Memory B cell (primary cell): ENCODE results near the gene SLC8A2.

ENCODE experiments used
- ATAC-seq: fragments of 150-1000 bp; cut with Tn5 transposase; 2 replicates; pipeline ENCODE4 v1.10.0; 2021; ENCODE audit warnings: low read depth, mild to moderate bottlenecking, moderate library complexity
- DNase-seq, 2 donors: peaks; one replicate each; pipeline ENCODE4 v3.0.0; 2022; ENCODE audit warnings: low spot score in 2 of 2
- H3K27ac Mint-ChIP-seq: one replicate; pipeline ENCODE4 v1.8.0; 2022; ENCODE audit warnings: mild to moderate bottlenecking, moderate library complexity, mixed read lengths
- H3K27me3 Mint-ChIP-seq: one replicate; pipeline ENCODE4 v1.8.0; 2022; ENCODE audit warnings: mixed read lengths
- H3K36me3 Mint-ChIP-seq: one replicate; pipeline ENCODE4 v1.8.0; 2022; ENCODE audit warnings: mild to moderate bottlenecking, mixed read lengths
- H3K4me1 Mint-ChIP-seq: one replicate; pipeline ENCODE4 v1.8.0; 2022; ENCODE audit warnings: mixed read lengths
- H3K4me3 Mint-ChIP-seq: one replicate; pipeline ENCODE4 v1.8.0; 2022; ENCODE audit warnings: mild to moderate bottlenecking, moderate library complexity, mixed read lengths
- H3K9me3 Mint-ChIP-seq: one replicate; pipeline ENCODE4 v1.8.0; 2022; ENCODE audit warnings: mixed read lengths

The SLC8A2 gene

GRCh38 chr19:47497050-47497766 is 25.5 kb upstream of the SLC8A2 start:
- DNase-seq: no peak

GRCh38 chr19:47495478-47496372 is 24.0 kb upstream of the SLC8A2 start:
- Mint-ChIP-seq H3K27me3 (no peaks in the 10 kb centered on the region), H3K36me3 (peaks cover 8% of the 10 kb centered on the region), H3K4me3 (no peak overlapping the region), H3K4me1 (no peaks in the 10 kb centered on the region), H3K27ac (no peak overlapping the region), H3K9me3 (no peaks in the 10 kb centered on the region)
- no peak for DNase-seq
- no peak for ATAC-seq

More at GRCh38 chr19:47497050-47497766, 25.5 kb upstream of the SLC8A2 start:
- Mint-ChIP-seq H3K9me3 (no peaks in the 10 kb centered on the region), H3K27me3 (no peaks in the 10 kb centered on the region), H3K4me1 (no peaks in the 10 kb centered on the region), H3K4me3 (no peak overlapping the region), H3K36me3 (peaks cover 10% of the 10 kb centered on the region), H3K27ac (no peak overlapping the region)
- no peak for ATAC-seq

GRCh38 chr19:47494729-47495128 is 23.0 kb upstream of the SLC8A2 start:
- H3K27ac Mint-ChIP-seq: no peak overlapping the region
- no peaks in the 10 kb centered on the region for H3K27me3 Mint-ChIP-seq
- DNase-seq: no peak
- H3K4me3 Mint-ChIP-seq: no peak overlapping the region
- no peaks in the 10 kb centered on the region for H3K9me3 Mint-ChIP-seq
- peaks cover 6% of the 10 kb centered on the region for H3K4me1 Mint-ChIP-seq
- ATAC-seq: no peak
- peaks cover 13% of the 10 kb centered on the region for H3K36me3 Mint-ChIP-seq

- Mint-ChIP-seq H3K9me3 (no peaks in the 10 kb centered on the region), H3K27me3 (no peaks in the 10 kb centered on the region)
Observed at GRCh38 chr19:47494211-47494547, 22.5 kb upstream of the SLC8A2 start.

GRCh38 chr19:47493378-47494210 is 21.9 kb upstream of the SLC8A2 start:
- Mint-ChIP-seq H3K27ac (no peak overlapping the region), H3K36me3 (peaks cover 14% of the 10 kb centered on the region)

More at GRCh38 chr19:47494211-47494547, 22.5 kb upstream of the SLC8A2 start:
- ATAC-seq (no peak), DNase-seq (no peak)
- Mint-ChIP-seq H3K36me3 (peaks cover 14% of the 10 kb centered on the region), H3K27ac (no peak overlapping the region), H3K4me1 (peaks cover 6% of the 10 kb centered on the region), H3K4me3 (no peak overlapping the region)

GRCh38 chr19:47492571-47493377 is 21.1 kb upstream of the SLC8A2 start:
- no peak for ATAC-seq
- no peak overlapping the region for H3K27ac Mint-ChIP-seq
- H3K4me3 Mint-ChIP-seq: no peak overlapping the region

More at GRCh38 chr19:47493378-47494210, 21.9 kb upstream of the SLC8A2 start:
- H3K9me3 Mint-ChIP-seq: no peaks in the 10 kb centered on the region
- H3K4me3 Mint-ChIP-seq: no peak overlapping the region
- no peak for ATAC-seq
- H3K4me1 Mint-ChIP-seq: peaks cover 6% of the 10 kb centered on the region
- no peaks in the 10 kb centered on the region for H3K27me3 Mint-ChIP-seq
- DNase-seq: no peak

GRCh38 chr19:47492137-47492533 is 20.4 kb upstream of the SLC8A2 start:
- no peak overlapping the region for H3K27ac Mint-ChIP-seq
- DNase-seq (no peak), ATAC-seq (no peak)
- peaks cover 6% of the 10 kb centered on the region for H3K4me1 Mint-ChIP-seq
- no peak overlapping the region for H3K4me3 Mint-ChIP-seq
- H3K36me3 Mint-ChIP-seq: peaks cover 14% of the 10 kb centered on the region
- H3K9me3 Mint-ChIP-seq: no peaks in the 10 kb centered on the region
- H3K27me3 Mint-ChIP-seq: no peaks in the 10 kb centered on the region

More at GRCh38 chr19:47492571-47493377, 21.1 kb upstream of the SLC8A2 start:
- DNase-seq: no peak
- H3K4me1 Mint-ChIP-seq: peaks cover 6% of the 10 kb centered on the region
- H3K27me3 Mint-ChIP-seq: no peaks in the 10 kb centered on the region
- H3K9me3 Mint-ChIP-seq: no peaks in the 10 kb centered on the region
- peaks cover 14% of the 10 kb centered on the region for H3K36me3 Mint-ChIP-seq

- no peak for DNase-seq
- no peak for ATAC-seq
- H3K27ac Mint-ChIP-seq: no peak overlapping the region
- peaks cover 12% of the 10 kb centered on the region for H3K36me3 Mint-ChIP-seq
- H3K27me3 Mint-ChIP-seq: no peaks in the 10 kb centered on the region
- H3K4me3 Mint-ChIP-seq: no peak overlapping the region
- peaks cover 6% of the 10 kb centered on the region for H3K4me1 Mint-ChIP-seq
- H3K9me3 Mint-ChIP-seq: no peaks in the 10 kb centered on the region
Observed at GRCh38 chr19:47491358-47492136, 19.9 kb upstream of the SLC8A2 start.

GRCh38 chr19:47490847-47491246 is 19.2 kb upstream of the SLC8A2 start:
- DNase-seq: no peak
- Mint-ChIP-seq H3K9me3 (no peaks in the 10 kb centered on the region), H3K4me1 (peaks cover 9% of the 10 kb centered on the region), H3K27me3 (no peaks in the 10 kb centered on the region), H3K4me3 (no peak overlapping the region), H3K27ac (no peak overlapping the region), H3K36me3 (peaks cover 12% of the 10 kb centered on the region)
- peak; percentile 23 for ATAC-seq

GRCh38 chr19:47490031-47490430 is 18.3 kb upstream of the SLC8A2 start:
- DNase-seq: no peak
- Mint-ChIP-seq H3K27me3 (no peaks in the 10 kb centered on the region), H3K9me3 (no peaks in the 10 kb centered on the region), H3K27ac (peak overlapping the region; percentile 26), H3K4me3 (no peak overlapping the region), H3K36me3 (peaks cover 12% of the 10 kb centered on the region), H3K4me1 (peaks cover 15% of the 10 kb centered on the region)
- ATAC-seq: no peak

- H3K36me3 Mint-ChIP-seq: peaks cover 12% of the 10 kb centered on the region
- peaks cover 17% of the 10 kb centered on the region for H3K4me1 Mint-ChIP-seq
- no peak for DNase-seq
- H3K27ac Mint-ChIP-seq: peak overlapping the region; percentile 26
- H3K9me3 Mint-ChIP-seq: no peaks in the 10 kb centered on the region
- H3K27me3 Mint-ChIP-seq: no peaks in the 10 kb centered on the region
- ATAC-seq: no peak
- no peak overlapping the region for H3K4me3 Mint-ChIP-seq
Observed at GRCh38 chr19:47489072-47489914, 17.6 kb upstream of the SLC8A2 start.
